ENCODE results near the gene HAAO.

HAAO gene

GRCh38 chr2:42826231-42826630 lies 33.8 kb upstream of the HAAO start:
- Histone ChIP-seq H3K79me2 (ENCODE audit: control insufficient read depth, low read length) (no peaks in the 10 kb centered on the region), H3F3A (ENCODE audit: control insufficient read depth, insufficient read depth) (no peaks in the 10 kb centered on the region), H3K4me3 (ENCODE audit: low read length) (no peak overlapping the region), H3K4me2 (ENCODE audit: low read length) (no peak overlapping the region), H4K20me1 (ENCODE audit: control insufficient read depth, insufficient read depth, low read depth, low read length) (no peaks in the 10 kb centered on the region), H3K9me3 (ENCODE audit: control insufficient read depth, insufficient read depth, low read length) (no peaks in the 10 kb centered on the region), H3K27me3 (ENCODE audit: control insufficient read depth, low read length) (peaks cover 4% of the 10 kb centered on the region), H3K27ac (ENCODE audit: low read depth, low read length) (no peak overlapping the region), H3K36me3 (ENCODE audit: control insufficient read depth, low read length) (no peaks in the 10 kb centered on the region), H3K9me2 (replicated peaks; ENCODE audit: control insufficient read depth, low read length) (no peaks in the 10 kb centered on the region), H3K4me1 (ENCODE audit: control insufficient read depth, low read length) (peaks cover 5% of the 10 kb centered on the region)
- TF ChIP-seq CTCF (IDR thresholded peaks at IDR 0.05; ENCODE audit: low read depth, low read length, poor library complexity, severe bottlenecking) (no peak), EZH2phosphoT487 (IDR thresholded peaks at IDR 0.05; ENCODE audit: borderline replicate concordance, low read length) (no peak)

- Histone ChIP-seq H3K9me2 (replicated peaks; ENCODE audit: control insufficient read depth, low read length) (no peaks in the 10 kb centered on the region), H4K20me1 (ENCODE audit: control insufficient read depth, insufficient read depth, low read depth, low read length) (no peaks in the 10 kb centered on the region), H3K4me3 (ENCODE audit: low read length) (no peak overlapping the region), H3K4me2 (ENCODE audit: low read length) (no peak overlapping the region), H3F3A (ENCODE audit: control insufficient read depth, insufficient read depth) (no peaks in the 10 kb centered on the region), H3K36me3 (ENCODE audit: control insufficient read depth, low read length) (no peaks in the 10 kb centered on the region), H3K9me3 (ENCODE audit: control insufficient read depth, insufficient read depth, low read length) (no peaks in the 10 kb centered on the region), H3K27me3 (ENCODE audit: control insufficient read depth, low read length) (peaks cover 9% of the 10 kb centered on the region), H3K4me1 (ENCODE audit: control insufficient read depth, low read length) (peaks cover 5% of the 10 kb centered on the region), H3K27ac (ENCODE audit: low read depth, low read length) (no peak overlapping the region), H3K79me2 (ENCODE audit: control insufficient read depth, low read length) (no peaks in the 10 kb centered on the region)
- TF ChIP-seq EZH2phosphoT487 (IDR thresholded peaks at IDR 0.05; ENCODE audit: borderline replicate concordance, low read length) = no peak
- TF ChIP-seq CTCF (IDR thresholded peaks at IDR 0.05; ENCODE audit: low read depth, low read length, poor library complexity, severe bottlenecking) = no peak
These were observed 32.0 kb upstream of the HAAO start for GRCh38 chr2:42824454-42824807.

DNA sequence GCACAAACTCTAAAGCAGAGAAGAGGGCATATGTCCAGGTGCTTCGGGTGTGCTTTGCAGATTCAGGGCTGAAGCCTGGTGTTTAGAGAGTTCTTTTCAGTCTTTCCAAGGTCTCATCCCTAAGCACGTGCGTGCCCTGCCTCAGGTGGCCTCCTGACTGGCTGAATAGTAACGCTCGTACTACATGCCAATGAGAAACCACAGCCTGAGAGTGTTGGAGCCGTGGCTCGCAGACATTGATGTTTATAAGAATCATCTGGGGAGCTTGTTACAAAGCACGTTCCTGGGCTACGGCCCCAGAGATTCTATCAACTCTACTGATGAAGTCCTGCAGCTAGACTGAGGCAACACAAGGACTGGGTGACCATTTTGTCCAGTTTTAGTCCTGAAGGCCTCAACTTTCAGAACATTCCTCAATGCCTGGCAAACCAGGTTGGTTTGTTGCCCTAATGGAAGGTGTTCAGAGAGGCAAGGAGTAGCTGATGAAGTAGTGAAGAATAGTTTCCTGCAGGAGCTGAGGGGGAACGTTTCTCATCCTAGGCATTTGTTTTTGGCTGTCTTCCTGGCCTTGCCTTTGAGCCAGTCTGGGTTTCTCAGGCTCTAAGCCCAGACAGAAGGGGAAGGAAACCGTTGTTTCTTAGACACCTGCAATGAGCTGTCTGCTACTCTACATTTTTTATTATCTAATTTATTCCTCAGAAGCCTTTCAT lies 31.5 kb upstream of the HAAO start:
- Histone ChIP-seq H3K36me3 (ENCODE audit: control insufficient read depth, low read length) (no peaks in the 10 kb centered on the region), H3K9me2 (replicated peaks; ENCODE audit: control insufficient read depth, low read length) (no peaks in the 10 kb centered on the region), H3K4me1 (ENCODE audit: control insufficient read depth, low read length) (peaks cover 5% of the 10 kb centered on the region), H3K27ac (ENCODE audit: low read depth, low read length) (no peak overlapping the region), H3K4me2 (ENCODE audit: low read length) (no peak overlapping the region), H3F3A (ENCODE audit: control insufficient read depth, insufficient read depth) (no peaks in the 10 kb centered on the region), H3K9me3 (ENCODE audit: control insufficient read depth, insufficient read depth, low read length) (no peaks in the 10 kb centered on the region), H3K4me3 (ENCODE audit: low read length) (no peak overlapping the region), H3K79me2 (ENCODE audit: control insufficient read depth, low read length) (no peaks in the 10 kb centered on the region), H4K20me1 (ENCODE audit: control insufficient read depth, insufficient read depth, low read depth, low read length) (no peaks in the 10 kb centered on the region), H3K27me3 (ENCODE audit: control insufficient read depth, low read length) (peaks cover 12% of the 10 kb centered on the region)
- TF ChIP-seq EZH2phosphoT487 (IDR thresholded peaks at IDR 0.05; ENCODE audit: borderline replicate concordance, low read length) = no peak

DNA sequence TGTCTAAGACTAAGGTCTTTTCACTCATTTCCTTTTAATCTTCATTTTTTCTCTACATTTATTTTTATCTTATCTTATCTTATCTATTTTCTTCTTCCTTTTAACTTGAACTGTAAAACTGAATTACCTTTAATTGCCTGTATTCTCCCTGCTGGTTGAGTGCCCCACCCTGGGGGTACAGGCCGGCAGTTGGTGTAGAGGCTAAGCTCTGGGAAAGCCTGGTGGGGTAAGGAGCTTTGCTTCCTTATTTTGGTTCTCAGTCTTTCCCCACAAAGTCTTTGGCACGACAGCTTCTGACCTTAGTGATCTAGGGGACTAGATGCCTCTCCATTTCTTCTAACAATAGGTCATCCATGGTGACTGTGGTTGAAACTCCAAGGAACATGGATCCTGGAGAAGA lies 26.8 kb upstream of the HAAO start:
- Histone ChIP-seq H3K36me3 (ENCODE audit: control insufficient read depth, low read length) (no peaks in the 10 kb centered on the region), H3K27me3 (ENCODE audit: control insufficient read depth, low read length) (peaks cover 12% of the 10 kb centered on the region), H4K20me1 (ENCODE audit: control insufficient read depth, insufficient read depth, low read depth, low read length) (no peaks in the 10 kb centered on the region), H3K4me3 (ENCODE audit: low read length) (no peak overlapping the region), H3K9me2 (replicated peaks; ENCODE audit: control insufficient read depth, low read length) (no peaks in the 10 kb centered on the region), H3K4me1 (ENCODE audit: control insufficient read depth, low read length) (no peaks in the 10 kb centered on the region), H3K9me3 (ENCODE audit: control insufficient read depth, insufficient read depth, low read length) (peaks cover under 1% of the 10 kb centered on the region; the same call in 1 of the 2 replicates), H3K4me2 (ENCODE audit: low read length) (no peak overlapping the region), H3K27ac (ENCODE audit: low read depth, low read length) (no peak overlapping the region), H3K79me2 (ENCODE audit: control insufficient read depth, low read length) (no peaks in the 10 kb centered on the region), H3F3A (ENCODE audit: control insufficient read depth, insufficient read depth) (no peaks in the 10 kb centered on the region)
- TF ChIP-seq EZH2phosphoT487 (IDR thresholded peaks at IDR 0.05; ENCODE audit: borderline replicate concordance, low read length) (no peak), CTCF (IDR thresholded peaks at IDR 0.05; ENCODE audit: low read depth, low read length, poor library complexity, severe bottlenecking) (no peak)
